Spleen (tissue), 11 donors: ENCODE data around the gene NELL2. TPM values are rescaled to one million over a fixed set of nuclear protein-coding genes. Genes with fewer than 3 reads are reported as not detected.
A peak's percentile ranks its signal among the peaks of the same experiment; 100 is the strongest.

Experiments used
- DNase-seq: peaks from one replicate; pipeline ENCODE4 v3.0.0-alpha.2; 2020
- H3K27ac ChIP-seq, 8 donors: fragments of 200-600 bp; sonication (generic) in 7 of 8; 1 replicate in 4 of 8; 2 replicates in 4 of 8; pipeline versions ENCODE4 v1.5.0 to v1.8.0; 2016 to 2021; ENCODE audit warnings: inconsistent platforms in 4 of 8, mild to moderate bottlenecking in 4 of 8, moderate library complexity in 1 of 8
- H3K27me3 ChIP-seq, 7 donors: fragments of 200-600 bp; sonication (generic) in 6 of 7; replicated peaks in 1 of 7; 1 replicate in 4 of 7; 2 replicates in 3 of 7; pipeline versions ENCODE4 v1.5.0 to v1.8.0; 2016 to 2021; ENCODE audit warnings: inconsistent platforms in 3 of 7, mild to moderate bottlenecking in 1 of 7
- H3K36me3 ChIP-seq, 6 donors: fragments of 200-600 bp; sonication (generic) in 5 of 6; 1 replicate in 4 of 6; 2 replicates in 2 of 6; pipeline versions ENCODE4 v1.5.0 to v1.8.0; 2016 to 2021; ENCODE audit warnings: inconsistent platforms in 2 of 6
- H3K4me1 ChIP-seq, 6 donors: fragments of 200-600 bp; sonication (generic) in 5 of 6; 1 replicate in 3 of 6; 2 replicates in 3 of 6; pipeline versions ENCODE4 v1.5.0 to v1.8.0; 2016 to 2021; ENCODE audit warnings: inconsistent platforms in 3 of 6
- H3K4me3 ChIP-seq, 8 donors: fragments of 200-600 bp; sonication (generic) in 7 of 8; 1 replicate in 4 of 8; 2 replicates in 4 of 8; pipeline versions ENCODE4 v1.5.0 to v1.8.0; 2016 to 2021; ENCODE audit warnings: inconsistent platforms in 4 of 8, mild to moderate bottlenecking in 4 of 8, moderate library complexity in 2 of 8
- H3K9me3 ChIP-seq, 8 donors: fragments of 200-600 bp; sonication (generic) in 7 of 8; 1 replicate in 4 of 8; 2 replicates in 4 of 8; pipeline versions ENCODE4 v1.5.0 to v1.8.0; 2016 to 2021; ENCODE audit warnings: inconsistent platforms in 4 of 8
- POLR2A ChIP-seq, 3 donors: fragments of 450-650 bp; IDR thresholded peaks; one replicate each; pipeline ENCODE4 v1.5.1; 2017; ENCODE audit warnings: antibody characterized with exemption in 3 of 3, mild to moderate bottlenecking in 1 of 3
- POLR2AphosphoS5 ChIP-seq, 3 donors: sonication (generic); formaldehyde crosslinking; IDR thresholded peaks; one replicate each; pipeline ENCODE4 v1.5.1; 2017; ENCODE audit warnings: antibody characterized with exemption in 3 of 3
- WGBS, 5 donors: extraction: QIAGEN DNeasy Blood & Tissue Kit in 3 of 5; methylation state at CpG; one replicate each; pipeline versions ENCODE4 v1.1.5 to v1.1.7; 2013 to 2018; 5-methylcytosine and 5-hydroxymethylcytosine counted together
- intact Hi-C: fragments of 100-400 bp; cut with DNase I; formaldehyde crosslinking; loops from one replicate; pipeline ENCODE4 v1.15.0; 2023; ENCODE audit warnings: low total_unique reads
- polyA plus RNA-seq, 3 donors: library from polyadenylated mRNA; stranded (reverse); fragments of 200-250 nt; gene quantifications; one replicate each; pipeline ENCODE4 v1.2.1, GENCODE V29; 2013
- total RNA-seq, 7 donors: library from RNA; depleted of rRNA in 3 of 7; stranded (reverse); fragments of >200 nt in 3 of 7; fragmentation: NEBNext Ultra II Directional in 4 of 7; extraction: Animal tissue kit (Norgen Biotek cat#: 25700) in 4 of 7; gene quantifications; one replicate each; pipeline versions ENCODE4 v1.1.0 to v1.2.1, GENCODE V29; 2016 to 2021
- TF ChIP-seq, protein P1 (sequence below), 11 experiments: fragments of 200-600 bp in 7 of 11; fragments of 450-650 bp in 4 of 11; sonication (generic) in 4 of 11; IDR thresholded peaks in 8 of 11; conservative IDR thresholded peaks in 3 of 11; 1 replicate in 7 of 11; 2 replicates in 4 of 11; pipeline versions ENCODE4 v1.4.0 to v1.8.0; 2016 to 2021; ENCODE audit warnings: antibody characterized with exemption in 11 of 11, inconsistent platforms in 4 of 11, mild to moderate bottlenecking in 1 of 11
- donor health status: healthy with polysubstance abuse.
- donor health status: DM: no; HTN: no; CAD: no; lungs with moderate emphysema.
- donor health status: DM: no; HTN: no; CAD: no.
- donor health status: Bipolar disorder and iron deficiency.
- donor health status: healthy.
- donor health status: DM: no; HTN: no; CAD: no.
- donor health status: DM: yes; HTN: yes; CAD: no.

The NELL2 gene
- total and polyA plus RNA-seq, 10 donors = 1.0 to 21.8 (median 8.2) TPM

- no peaks in the 10 kb centered on the region for H3K9me3 ChIP-seq
- no peak overlapping the region for H3K27ac ChIP-seq
- no peaks in the 10 kb centered on the region for H3K36me3 ChIP-seq
- TF ChIP-seq POLR2AphosphoS5 (IDR thresholded peaks at IDR 0.05) = no peak
- TF ChIP-seq POLR2A (IDR thresholded peaks at IDR 0.05) = no peak
- TF ChIP-seq, protein P1, sequence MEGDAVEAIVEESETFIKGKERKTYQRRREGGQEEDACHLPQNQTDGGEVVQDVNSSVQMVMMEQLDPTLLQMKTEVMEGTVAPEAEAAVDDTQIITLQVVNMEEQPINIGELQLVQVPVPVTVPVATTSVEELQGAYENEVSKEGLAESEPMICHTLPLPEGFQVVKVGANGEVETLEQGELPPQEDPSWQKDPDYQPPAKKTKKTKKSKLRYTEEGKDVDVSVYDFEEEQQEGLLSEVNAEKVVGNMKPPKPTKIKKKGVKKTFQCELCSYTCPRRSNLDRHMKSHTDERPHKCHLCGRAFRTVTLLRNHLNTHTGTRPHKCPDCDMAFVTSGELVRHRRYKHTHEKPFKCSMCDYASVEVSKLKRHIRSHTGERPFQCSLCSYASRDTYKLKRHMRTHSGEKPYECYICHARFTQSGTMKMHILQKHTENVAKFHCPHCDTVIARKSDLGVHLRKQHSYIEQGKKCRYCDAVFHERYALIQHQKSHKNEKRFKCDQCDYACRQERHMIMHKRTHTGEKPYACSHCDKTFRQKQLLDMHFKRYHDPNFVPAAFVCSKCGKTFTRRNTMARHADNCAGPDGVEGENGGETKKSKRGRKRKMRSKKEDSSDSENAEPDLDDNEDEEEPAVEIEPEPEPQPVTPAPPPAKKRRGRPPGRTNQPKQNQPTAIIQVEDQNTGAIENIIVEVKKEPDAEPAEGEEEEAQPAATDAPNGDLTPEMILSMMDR (IDR thresholded peaks at IDR 0.05 in 8 of 11, conservative IDR thresholded peaks at IDR 0.05 in 3 of 11) = no peak
- intact Hi-C loops = no loop called here
- H3K27me3 ChIP-seq = no peaks in the 10 kb centered on the region
- no peak for DNase-seq
- 72 to 80% (median 77%) methylated on average over 4 of the region's 4 CpGs for WGBS, 5 donors
- H3K4me1 ChIP-seq = no peaks in the 10 kb centered on the region
- H3K4me3 ChIP-seq = no peak overlapping the region
Measured at GRCh38 chr12:44819884-44820283, 56.2 kb downstream of the NELL2 start.

DNA sequence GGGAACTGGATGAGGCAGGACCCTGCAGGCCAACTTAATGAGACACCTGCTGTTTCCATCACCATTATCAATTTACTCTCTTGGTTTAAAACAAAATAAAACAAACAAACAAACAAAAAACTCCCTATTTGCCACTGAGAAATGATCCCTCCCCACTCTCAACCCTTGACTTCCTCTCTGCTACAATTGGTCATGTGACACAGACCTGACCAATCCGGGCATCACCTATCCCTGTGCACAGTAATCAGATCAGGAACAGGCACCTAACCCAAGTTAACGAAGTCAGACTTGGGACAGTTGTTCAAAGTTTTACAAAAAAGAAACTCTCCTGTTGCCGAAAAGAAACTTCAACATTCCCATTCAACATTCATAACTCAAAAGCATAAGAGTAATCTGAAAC lies 58.4 kb downstream of the NELL2 start:
- TF ChIP-seq POLR2A (IDR thresholded peaks at IDR 0.05) (no peak), POLR2AphosphoS5 (IDR thresholded peaks at IDR 0.05) (no peak)
- TF ChIP-seq, protein P1 (IDR thresholded peaks at IDR 0.05 in 8 of 11, conservative IDR thresholded peaks at IDR 0.05 in 3 of 11) = no peak
- Histone ChIP-seq H3K27me3 (no peaks in the 10 kb centered on the region), H3K4me1 (no peaks in the 10 kb centered on the region), H3K27ac (no peak overlapping the region), H3K4me3 (no peak overlapping the region), H3K9me3 (no peaks in the 10 kb centered on the region), H3K36me3 (no peaks in the 10 kb centered on the region)
- intact Hi-C loops = no loop called here
- 75 to 95% (median 91%) methylated on average over 3 of the region's 3 CpGs for WGBS, 5 donors
- no peak for DNase-seq

GRCh38 chr12:44816446-44817017 lies 59.6 kb downstream of the NELL2 start:
- WGBS, 5 donors = 69 to 80% (median 79%) methylated on average over 4 of the region's 4 CpGs
- intact Hi-C loops = no loop called here
- H3K27me3 ChIP-seq = no peaks in the 10 kb centered on the region
- no peak overlapping the region for H3K4me3 ChIP-seq
- TF ChIP-seq POLR2A (IDR thresholded peaks at IDR 0.05) (no peak), POLR2AphosphoS5 (IDR thresholded peaks at IDR 0.05) (no peak)
- TF ChIP-seq, protein P1 (IDR thresholded peaks at IDR 0.05 in 8 of 11, conservative IDR thresholded peaks at IDR 0.05 in 3 of 11) = no peak
- H3K27ac ChIP-seq = no peak overlapping the region
- H3K36me3 ChIP-seq = no peaks in the 10 kb centered on the region
- no peaks in the 10 kb centered on the region for H3K9me3 ChIP-seq
- no peak for DNase-seq
- H3K4me1 ChIP-seq = no peaks in the 10 kb centered on the region

GRCh38 chr12:44812062-44812461 lies 64.1 kb downstream of the NELL2 start:
- no peak for TF ChIP-seq POLR2AphosphoS5 (IDR thresholded peaks at IDR 0.05)
- TF ChIP-seq, protein P1 (IDR thresholded peaks at IDR 0.05 in 8 of 11, conservative IDR thresholded peaks at IDR 0.05 in 3 of 11) = peak in 5 of 11 experiments; percentile 11 to 54 (median 23)
- no peak overlapping the region for H3K4me3 ChIP-seq
- H3K27ac ChIP-seq = no peak overlapping the region
- H3K4me1 ChIP-seq = no peaks in the 10 kb centered on the region
- intact Hi-C loops = no loop called here
- WGBS, 5 donors = 93 to 100% (median 94%) methylated on average over 1 of the region's 1 CpG
- no peaks in the 10 kb centered on the region for H3K27me3 ChIP-seq
- DNase-seq = no peak
- H3K9me3 ChIP-seq = no peaks in the 10 kb centered on the region
- H3K36me3 ChIP-seq = no peaks in the 10 kb centered on the region
